WTC11 (cell line): ENCODE measurements around the gene ETV2.

ENCODE experiments used
- ZNF263 ChIP-seq: sonication (generic); formaldehyde crosslinking; IDR thresholded peaks from 2 replicates; pipeline ENCODE4 v1.8.1; 2022; ENCODE audit warnings: low read depth, mild to moderate bottlenecking, moderate library complexity, missing genetic modification reagents
- TF ChIP-seq, protein P1 (sequence below): fragments of 250-450 bp; sonication (Bioruptor Pico); IDR thresholded peaks from 2 replicates; pipeline ENCODE4 v1.8.0; 2021; ENCODE audit warnings: mild to moderate bottlenecking

DNA sequence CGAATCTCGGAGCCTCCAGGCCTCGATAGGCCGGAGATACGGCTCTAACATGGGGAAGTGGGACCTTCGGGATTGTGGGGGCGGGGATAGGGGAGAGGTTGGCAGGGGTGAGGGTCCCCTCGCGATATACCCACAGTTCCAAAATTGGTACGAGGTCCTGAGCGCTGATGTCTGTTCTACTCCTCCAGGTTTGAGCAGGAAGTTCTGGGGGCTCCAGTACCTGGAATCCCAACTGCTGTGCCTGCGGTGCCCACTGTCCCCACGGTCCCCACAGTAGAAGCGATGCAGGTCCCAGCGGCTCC, 12.3 kb upstream of the ETV2 start:
- TF ChIP-seq, protein P1, sequence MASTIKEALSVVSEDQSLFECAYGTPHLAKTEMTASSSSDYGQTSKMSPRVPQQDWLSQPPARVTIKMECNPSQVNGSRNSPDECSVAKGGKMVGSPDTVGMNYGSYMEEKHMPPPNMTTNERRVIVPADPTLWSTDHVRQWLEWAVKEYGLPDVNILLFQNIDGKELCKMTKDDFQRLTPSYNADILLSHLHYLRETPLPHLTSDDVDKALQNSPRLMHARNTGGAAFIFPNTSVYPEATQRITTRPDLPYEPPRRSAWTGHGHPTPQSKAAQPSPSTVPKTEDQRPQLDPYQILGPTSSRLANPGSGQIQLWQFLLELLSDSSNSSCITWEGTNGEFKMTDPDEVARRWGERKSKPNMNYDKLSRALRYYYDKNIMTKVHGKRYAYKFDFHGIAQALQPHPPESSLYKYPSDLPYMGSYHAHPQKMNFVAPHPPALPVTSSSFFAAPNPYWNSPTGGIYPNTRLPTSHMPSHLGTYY (CRISPR knock-in tag), result no peak
- TF ChIP-seq ZNF263 (CRISPR knock-in tag), result no peak
